ENCODE results near the gene GABBR2. TPM values are rescaled to one million over a fixed set of nuclear protein-coding genes. Genes with fewer than 3 reads are reported as not detected.

The GABBR2 gene
- total and polyA plus RNA-seq, 9 of the 15 experiments (the other 6 are each of a cell fraction or from before 2014, with no cell fraction given) = 0.15 to 1.9 (median 0.32) TPM

DNA sequence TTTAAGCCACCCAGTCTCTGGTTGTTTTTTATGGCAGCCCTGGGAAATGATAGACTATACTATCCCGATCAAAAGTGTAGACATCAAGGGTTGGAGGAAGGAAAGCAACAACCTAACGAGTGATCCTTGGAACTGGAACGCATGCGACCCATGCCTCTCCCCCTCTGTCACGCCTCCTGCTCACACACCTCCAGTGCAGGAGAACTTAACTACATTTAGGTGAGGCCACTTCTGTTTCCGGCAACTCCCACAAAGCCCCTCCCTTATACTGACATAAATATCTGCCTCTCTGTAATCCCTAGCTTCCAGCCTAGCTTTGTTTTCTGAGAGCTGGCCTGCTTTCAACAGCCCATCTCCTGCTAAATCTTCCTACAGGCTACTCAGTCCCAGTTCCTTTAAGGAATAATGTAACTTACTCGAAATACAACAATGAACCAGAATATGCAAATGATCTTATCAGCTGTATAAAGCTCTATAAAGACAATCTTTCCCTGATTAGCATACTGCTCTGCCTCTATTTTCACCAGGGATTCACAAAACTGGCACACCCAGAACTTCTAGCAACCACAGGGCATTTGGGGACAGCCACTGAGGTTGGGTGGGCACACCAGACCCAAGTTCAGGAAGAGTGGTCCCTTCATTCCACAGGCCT, 73.9 kb downstream of the GABBR2 start (continued):
- TF ChIP-seq CREB1 (IDR thresholded peaks at IDR 0.05) (no peak), CREB1 (CRISPR knock-in tag; IDR thresholded peaks at IDR 0.05) (no peak), SRSF7 (optimal IDR thresholded peaks at IDR 0.05; ENCODE audit: low read depth, low read length) (no peak), ZNF444 (CRISPR knock-in tag; IDR thresholded peaks at IDR 0.05) (no peak), KLF10 (CRISPR knock-in tag; IDR thresholded peaks at IDR 0.05) (no peak), MED1 (CRISPR knock-in tag; IDR thresholded peaks at IDR 0.05; ENCODE audit: borderline replicate concordance) (no peak), TBL1XR1 (IDR thresholded peaks at IDR 0.05; ENCODE audit: low read length in 2 of 2) (no peak), ETV1 (tag; conservative IDR thresholded peaks at IDR 0.05; ENCODE audit: low read depth) (peak; percentile 56), ZNF512 (tag; IDR thresholded peaks at IDR 0.05) (no peak), PRPF4 (IDR thresholded peaks at IDR 0.05; ENCODE audit: insufficient read depth, low read depth, low read length, poor library complexity, severe bottlenecking) (no peak), COPS2 (conservative IDR thresholded peaks at IDR 0.05) (no peak), NEUROD1 (IDR thresholded peaks at IDR 0.05; ENCODE audit: borderline replicate concordance, low read depth, low read length, partially characterized antibody) (peak; percentile 26), L3MBTL2 (IDR thresholded peaks at IDR 0.05) (peak; percentile 83), ZNF133 (CRISPR knock-in tag; IDR thresholded peaks at IDR 0.05) (no peak), RBFOX2 (IDR thresholded peaks at IDR 0.05; ENCODE audit: low read depth, low read length) (no peak), BRCA1 (IDR thresholded peaks at IDR 0.05) (no peak), BRCA1 (CRISPR knock-in tag; IDR thresholded peaks at IDR 0.05) (no peak), ZNF695 (CRISPR knock-in tag; IDR thresholded peaks at IDR 0.05) (no peak), TCFL5 (CRISPR knock-in tag; conservative IDR thresholded peaks at IDR 0.05) (no peak), ZNF445 (CRISPR knock-in tag; IDR thresholded peaks at IDR 0.05; ENCODE audit: low read depth) (no peak), MEF2D (tag; conservative IDR thresholded peaks at IDR 0.05; ENCODE audit: low read depth) (no peak), ID3 (CRISPR knock-in tag; IDR thresholded peaks at IDR 0.05) (no peak), ID3 (tag; IDR thresholded peaks at IDR 0.05) (no peak), GABPA (tag; conservative IDR thresholded peaks at IDR 0.05; ENCODE audit: low read depth) (peak; percentile 47)
- TF ChIP-seq, protein P1, sequence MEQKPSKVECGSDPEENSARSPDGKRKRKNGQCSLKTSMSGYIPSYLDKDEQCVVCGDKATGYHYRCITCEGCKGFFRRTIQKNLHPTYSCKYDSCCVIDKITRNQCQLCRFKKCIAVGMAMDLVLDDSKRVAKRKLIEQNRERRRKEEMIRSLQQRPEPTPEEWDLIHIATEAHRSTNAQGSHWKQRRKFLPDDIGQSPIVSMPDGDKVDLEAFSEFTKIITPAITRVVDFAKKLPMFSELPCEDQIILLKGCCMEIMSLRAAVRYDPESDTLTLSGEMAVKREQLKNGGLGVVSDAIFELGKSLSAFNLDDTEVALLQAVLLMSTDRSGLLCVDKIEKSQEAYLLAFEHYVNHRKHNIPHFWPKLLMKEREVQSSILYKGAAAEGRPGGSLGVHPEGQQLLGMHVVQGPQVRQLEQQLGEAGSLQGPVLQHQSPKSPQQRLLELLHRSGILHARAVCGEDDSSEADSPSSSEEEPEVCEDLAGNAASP (IDR thresholded peaks at IDR 0.05) = no peak
- TF ChIP-seq, protein P2, sequence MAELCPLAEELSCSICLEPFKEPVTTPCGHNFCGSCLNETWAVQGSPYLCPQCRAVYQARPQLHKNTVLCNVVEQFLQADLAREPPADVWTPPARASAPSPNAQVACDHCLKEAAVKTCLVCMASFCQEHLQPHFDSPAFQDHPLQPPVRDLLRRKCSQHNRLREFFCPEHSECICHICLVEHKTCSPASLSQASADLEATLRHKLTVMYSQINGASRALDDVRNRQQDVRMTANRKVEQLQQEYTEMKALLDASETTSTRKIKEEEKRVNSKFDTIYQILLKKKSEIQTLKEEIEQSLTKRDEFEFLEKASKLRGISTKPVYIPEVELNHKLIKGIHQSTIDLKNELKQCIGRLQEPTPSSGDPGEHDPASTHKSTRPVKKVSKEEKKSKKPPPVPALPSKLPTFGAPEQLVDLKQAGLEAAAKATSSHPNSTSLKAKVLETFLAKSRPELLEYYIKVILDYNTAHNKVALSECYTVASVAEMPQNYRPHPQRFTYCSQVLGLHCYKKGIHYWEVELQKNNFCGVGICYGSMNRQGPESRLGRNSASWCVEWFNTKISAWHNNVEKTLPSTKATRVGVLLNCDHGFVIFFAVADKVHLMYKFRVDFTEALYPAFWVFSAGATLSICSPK (IDR thresholded peaks at IDR 0.05; ENCODE audit: borderline replicate concordance) = no peak

All from K562 (cell line).